BLaER1 treated with 17β-estradiol and CSF1 and Interleukin-3, amounts not matched to agents 10 nM and 100 nM (cell line): ENCODE data around the gene TCF12.
A peak's percentile ranks its signal among the peaks of the same experiment; 100 is the strongest.

Experiments used
- H3K27ac ChIP-seq, 11 experiments: shearing (Covaris generic); formaldehyde crosslinking; 2 replicates each; pipeline ENCODE4 v1.8.1; 2022
- H3K27me3 ChIP-seq, 11 experiments: shearing (Covaris generic); formaldehyde crosslinking; 2 replicates each; pipeline ENCODE4 v1.8.1; 2022
- H3K36me3 ChIP-seq, 11 experiments: shearing (Covaris generic); formaldehyde crosslinking; 2 replicates each; pipeline ENCODE4 v1.8.1; 2022
- H3K4me1 ChIP-seq, 10 experiments: shearing (Covaris generic); formaldehyde crosslinking; 2 replicates each; pipeline ENCODE4 v1.8.1; 2022
- H3K4me2 ChIP-seq, 11 experiments: shearing (Covaris generic); formaldehyde crosslinking; 2 replicates each; pipeline ENCODE4 v1.8.1; 2022
- H3K4me3 ChIP-seq, 10 experiments: shearing (Covaris generic); formaldehyde crosslinking; 2 replicates each; pipeline ENCODE4 v1.8.1; 2022
- H3K9ac ChIP-seq, 11 experiments: shearing (Covaris generic); formaldehyde crosslinking; 2 replicates each; pipeline ENCODE4 v1.8.1; 2022
- H3K9me3 ChIP-seq, 11 experiments: shearing (Covaris generic); formaldehyde crosslinking; replicated peaks in 1 of 11; 2 replicates each; pipeline ENCODE4 v1.8.1; 2022
- H4K20me1 ChIP-seq, 11 experiments: shearing (Covaris generic); formaldehyde crosslinking; 2 replicates each; pipeline ENCODE4 v1.8.1; 2022
- Cebpa-rat ChIP-seq, 11 experiments: shearing (Covaris generic); IDR thresholded peaks; 2 replicates each; pipeline ENCODE4 v1.8.1; 2022

TCF12 gene

GRCh38 chr15:57056357-57056756, 137.9 kb downstream of the TCF12 start:
- peaks cover 0 to 62% (median 11%) of the 10 kb centered on the region in 10 experiments; a peak in 14 of 20 replicates for H3K4me1 ChIP-seq
- TF ChIP-seq Cebpa-rat (IDR thresholded peaks at IDR 0.05): no peak
- H3K27ac ChIP-seq: no peak overlapping the region
- peaks cover 0 to 17% (median 7%) of the 10 kb centered on the region in 11 experiments; a peak in 14 of 22 replicates for H3K36me3 ChIP-seq
- peaks cover 0 to 12% (median 8%) of the 10 kb centered on the region in 11 experiments; a peak in 14 of 22 replicates for H3K9me3 ChIP-seq
- H3K4me2 ChIP-seq: no peak overlapping the region
- H3K27me3 ChIP-seq: no peaks in the 10 kb centered on the region
- H3K9ac ChIP-seq: no peak overlapping the region
- H4K20me1 ChIP-seq: peaks cover 24 to 97% (median 80%) of the 10 kb centered on the region in 11 experiments; a peak in 19 of 22 replicates
- H3K4me3 ChIP-seq: no peak overlapping the region

DNA sequence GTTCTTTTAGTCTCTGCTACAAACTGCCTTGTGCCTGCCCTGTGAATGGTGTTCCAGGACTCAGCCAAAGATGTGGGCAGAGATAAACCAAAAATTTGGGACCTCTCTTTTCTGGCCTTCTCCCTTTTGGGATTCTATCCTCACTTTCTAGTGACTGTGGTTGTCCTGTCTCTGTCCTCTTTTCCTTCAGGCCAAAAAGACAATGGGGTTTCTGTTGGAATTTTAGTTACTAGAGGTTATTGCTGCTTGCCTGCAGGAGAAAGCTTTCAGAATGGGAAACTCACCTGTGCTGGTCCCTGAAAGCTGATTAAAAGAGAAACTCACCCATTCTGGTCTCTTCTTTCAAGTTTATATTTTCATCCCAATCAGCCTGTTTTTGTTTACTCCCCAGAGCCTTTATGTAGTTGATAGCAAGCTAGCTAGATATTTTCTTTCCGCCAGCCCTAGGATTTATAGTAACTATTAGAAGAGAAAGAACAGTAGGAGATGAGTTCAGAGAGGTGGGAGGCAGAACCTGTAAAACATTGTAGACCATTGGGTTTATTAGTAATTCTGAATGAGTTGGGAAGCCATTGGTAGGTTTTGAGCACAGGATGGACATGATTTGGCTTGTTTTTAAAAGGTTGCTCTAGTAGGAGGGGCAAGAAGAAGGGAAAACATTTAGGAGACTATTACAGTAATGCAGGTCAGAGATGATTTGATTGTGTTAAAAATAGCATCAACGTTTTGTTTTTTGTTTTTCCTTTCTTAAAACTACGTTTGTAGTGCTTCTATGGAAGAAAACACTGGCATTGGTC, 138.9 kb downstream of the TCF12 start:
- Histone ChIP-seq H3K36me3 (peaks cover 0 to 17% (median 11%) of the 10 kb centered on the region in 11 experiments; a peak in 12 of 22 replicates), H3K4me1 (peaks cover 0 to 58% (median 11%) of the 10 kb centered on the region in 10 experiments; a peak in 14 of 20 replicates), H3K4me2 (peak overlapping the region in 2 of 11 experiments; percentile 34 to 60; a peak in 5 of 22 replicates), H4K20me1 (peaks cover 23 to 97% (median 71%) of the 10 kb centered on the region in 11 experiments; a peak in 19 of 22 replicates), H3K9ac (no peak overlapping the region), H3K4me3 (no peak overlapping the region), H3K27ac (no peak overlapping the region), H3K9me3 (peaks cover 0 to 10% (median 4%) of the 10 kb centered on the region in 11 experiments; a peak in 6 of 22 replicates), H3K27me3 (no peaks in the 10 kb centered on the region)
- TF ChIP-seq Cebpa-rat (IDR thresholded peaks at IDR 0.05): no peak

DNA sequence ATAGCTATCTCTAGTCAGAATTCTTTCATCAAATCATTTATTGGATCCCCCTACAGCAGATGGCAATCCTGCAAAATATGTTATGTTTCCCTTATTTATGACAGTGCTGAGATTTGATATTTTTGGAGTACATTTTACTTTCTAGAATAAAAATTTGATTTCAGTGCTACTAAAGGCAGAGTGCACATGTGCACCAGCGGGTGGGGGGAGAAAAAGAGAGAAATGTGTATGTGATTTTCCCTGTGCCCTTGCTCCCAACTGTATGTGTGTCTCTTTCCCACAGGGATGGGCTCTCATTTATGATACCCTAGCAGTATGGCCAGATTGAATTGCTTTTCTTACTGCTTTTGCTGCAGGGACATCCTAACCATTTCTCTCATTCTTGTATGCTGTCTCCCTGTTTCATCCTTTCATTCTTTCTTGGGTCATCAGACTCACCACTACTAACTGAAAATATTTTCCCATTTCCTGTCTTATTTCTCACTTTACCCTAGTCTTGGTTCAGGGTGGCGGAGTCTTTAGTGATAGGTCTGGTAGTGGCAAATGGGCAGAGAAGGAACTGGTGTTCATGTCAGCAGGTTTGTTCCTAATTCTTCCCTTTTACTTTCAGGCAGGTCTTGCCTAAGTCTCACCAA, 140.7 kb downstream of the TCF12 start:
- H3K9me3 ChIP-seq: peaks cover 0 to 10% (median 4%) of the 10 kb centered on the region in 11 experiments; a peak in 7 of 22 replicates
- peaks cover 10 to 32% (median 25%) of the 10 kb centered on the region in 11 experiments; a peak in 20 of 22 replicates for H3K36me3 ChIP-seq
- peaks cover 0 to 40% (median 5%) of the 10 kb centered on the region in 10 experiments; a peak in 12 of 20 replicates for H3K4me1 ChIP-seq
- no peak overlapping the region for H3K4me3 ChIP-seq
- H3K4me2 ChIP-seq: no peak overlapping the region; a peak in 2 of 22 replicates
- H3K27ac ChIP-seq: no peak overlapping the region
- H3K27me3 ChIP-seq: no peaks in the 10 kb centered on the region
- H3K9ac ChIP-seq: no peak overlapping the region
- H4K20me1 ChIP-seq: peaks cover 9 to 88% (median 54%) of the 10 kb centered on the region in 11 experiments; a peak in 18 of 22 replicates
- no peak for TF ChIP-seq Cebpa-rat (IDR thresholded peaks at IDR 0.05)

GRCh38 chr15:57060799-57061198, 142.4 kb downstream of the TCF12 start:
- no peak for TF ChIP-seq Cebpa-rat (IDR thresholded peaks at IDR 0.05)
- Histone ChIP-seq H3K4me3 (no peak overlapping the region), H3K9me3 (no peaks in the 10 kb centered on the region; a peak in 2 of 22 replicates), H3K27me3 (no peaks in the 10 kb centered on the region), H3K4me2 (no peak overlapping the region), H3K27ac (no peak overlapping the region), H4K20me1 (peaks cover 8 to 71% (median 39%) of the 10 kb centered on the region in 11 experiments; a peak in 17 of 22 replicates), H3K4me1 (peaks cover 0 to 26% (median 0%) of the 10 kb centered on the region in 10 experiments; a peak in 4 of 20 replicates), H3K36me3 (peaks cover 21 to 36% (median 27%) of the 10 kb centered on the region in 11 experiments; a peak in 20 of 22 replicates), H3K9ac (no peak overlapping the region)

DNA sequence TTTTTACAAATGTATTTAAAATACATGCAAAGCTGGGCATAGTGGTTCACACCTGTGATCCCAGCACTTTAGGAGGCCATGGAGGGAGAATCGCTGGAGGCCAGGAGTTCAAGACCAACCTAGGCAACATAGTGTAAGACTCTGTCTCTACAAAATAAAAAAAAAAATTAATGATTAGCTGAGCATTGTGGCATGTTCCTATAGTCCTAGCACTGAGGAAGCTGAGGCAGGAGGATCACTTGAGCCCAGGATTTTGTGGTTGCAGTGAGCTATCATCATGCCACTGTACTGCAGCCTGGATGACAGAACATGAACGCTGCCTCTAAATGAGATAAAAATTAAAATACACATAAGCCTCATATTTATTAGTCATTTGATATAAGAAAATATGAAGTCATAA, 142.8 kb downstream of the TCF12 start:
- Histone ChIP-seq H3K27me3 (no peaks in the 10 kb centered on the region), H3K4me3 (no peak overlapping the region), H3K4me2 (no peak overlapping the region), H3K4me1 (peaks cover 0 to 25% (median 0%) of the 10 kb centered on the region in 10 experiments; a peak in 4 of 20 replicates), H4K20me1 (peaks cover 8 to 67% (median 35%) of the 10 kb centered on the region in 11 experiments; a peak in 16 of 22 replicates), H3K36me3 (peaks cover 21 to 36% (median 28%) of the 10 kb centered on the region in 11 experiments; a peak in 20 of 22 replicates), H3K27ac (no peak overlapping the region), H3K9me3 (no peaks in the 10 kb centered on the region; a peak in 2 of 22 replicates), H3K9ac (no peak overlapping the region)
- TF ChIP-seq Cebpa-rat (IDR thresholded peaks at IDR 0.05): no peak

GRCh38 chr15:57061696-57062095, 143.3 kb downstream of the TCF12 start:
- TF ChIP-seq Cebpa-rat (IDR thresholded peaks at IDR 0.05): no peak
- no peak overlapping the region for H3K4me2 ChIP-seq
- H3K27me3 ChIP-seq: no peaks in the 10 kb centered on the region
- no peak overlapping the region for H3K27ac ChIP-seq
- H4K20me1 ChIP-seq: peaks cover 8 to 62% (median 31%) of the 10 kb centered on the region in 11 experiments; a peak in 16 of 22 replicates
- H3K4me1 ChIP-seq: peaks cover 0 to 27% (median 0%) of the 10 kb centered on the region in 10 experiments; a peak in 6 of 20 replicates
- H3K4me3 ChIP-seq: no peak overlapping the region
- no peak overlapping the region for H3K9ac ChIP-seq
- H3K36me3 ChIP-seq: peaks cover 21 to 39% (median 30%) of the 10 kb centered on the region in 11 experiments; a peak in 20 of 22 replicates
- no peaks in the 10 kb centered on the region; a peak in 2 of 22 replicates for H3K9me3 ChIP-seq

DNA sequence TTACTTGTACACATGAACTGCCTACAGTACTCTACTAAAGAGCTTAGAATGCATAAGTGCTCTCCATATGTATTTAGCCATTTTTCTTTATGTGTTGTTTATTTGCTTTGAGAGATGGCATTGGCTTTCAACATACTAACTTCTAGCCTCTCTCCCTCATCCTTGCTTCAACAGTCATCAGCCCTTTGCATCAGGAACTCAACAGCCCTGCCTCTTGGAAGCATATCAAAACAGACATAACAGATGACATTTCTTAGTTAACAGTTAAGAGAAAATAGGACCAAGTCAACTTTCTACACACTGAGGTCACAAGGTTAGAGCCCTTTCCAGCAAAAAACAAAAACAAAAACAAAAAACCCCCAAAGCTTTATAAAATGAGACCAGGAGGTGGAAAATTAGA, 145.6 kb downstream of the TCF12 start:
- Histone ChIP-seq H4K20me1 (peaks cover 2 to 48% (median 13%) of the 10 kb centered on the region in 11 experiments; a peak in 15 of 22 replicates), H3K9me3 (no peaks in the 10 kb centered on the region; a peak in 2 of 22 replicates), H3K36me3 (peaks cover 26 to 50% (median 36%) of the 10 kb centered on the region in 11 experiments; a peak in 20 of 22 replicates), H3K4me3 (no peak overlapping the region), H3K27ac (no peak overlapping the region), H3K4me2 (no peak overlapping the region), H3K9ac (no peak overlapping the region), H3K4me1 (peaks cover 0 to 21% (median 0%) of the 10 kb centered on the region in 10 experiments; a peak in 6 of 20 replicates), H3K27me3 (no peaks in the 10 kb centered on the region)
- no peak for TF ChIP-seq Cebpa-rat (IDR thresholded peaks at IDR 0.05)

- Histone ChIP-seq H3K36me3 (peaks cover 8 to 32% (median 21%) of the 10 kb centered on the region in 11 experiments; a peak in 20 of 22 replicates), H3K4me1 (peaks cover 0 to 63% (median 0%) of the 10 kb centered on the region in 10 experiments; a peak in 7 of 20 replicates), H3K27me3 (no peaks in the 10 kb centered on the region), H3K9me3 (no peaks in the 10 kb centered on the region; a peak in 1 of 22 replicates), H3K9ac (no peak overlapping the region), H3K27ac (no peak overlapping the region), H4K20me1 (peaks cover 5 to 54% (median 21%) of the 10 kb centered on the region in 11 experiments; a peak in 12 of 22 replicates), H3K4me3 (no peak overlapping the region), H3K4me2 (no peak overlapping the region)
- TF ChIP-seq Cebpa-rat (IDR thresholded peaks at IDR 0.05): no peak
Measured at GRCh38 chr15:57069423-57069822, 151.0 kb downstream of the TCF12 start.
